Skeletal muscle cell (primary cell): ENCODE results near the gene CBLL1.

ENCODE experiments used
- DNase-seq: peaks from one replicate; pipeline ENCODE4 v3.0.0-alpha.2; 2010; ENCODE audit warnings: low read depth
- H3K4me3 ChIP-seq: 2 replicates; pipeline ENCODE4 v1.5.1; 2011; ENCODE audit warnings: low read depth, mild to moderate bottlenecking, control low read depth, low read length, moderate library complexity

CBLL1 gene

GRCh38 chr7:107728276-107728675 is 15.7 kb upstream of the CBLL1 start:
- DNase-seq: no peak
- no peak overlapping the region for H3K4me3 ChIP-seq

GRCh38 chr7:107742678-107743566 is 1.0 kb upstream of the CBLL1 start:
- H3K4me3 ChIP-seq: peak overlapping the region; percentile 82
- no peak for DNase-seq

- H3K4me3 ChIP-seq: peak overlapping the region; percentile 82
- DNase-seq: no peak
These were observed 406 bp downstream of the CBLL1 start for GRCh38 chr7:107744345-107744750.

- DNase-seq: no peak
- no peak overlapping the region for H3K4me3 ChIP-seq
These were observed 2.1 kb downstream of the CBLL1 start for GRCh38 chr7:107746006-107746405.

GRCh38 chr7:107751113-107751512 is 7.2 kb downstream of the CBLL1 start:
- no peak for DNase-seq
- no peak overlapping the region for H3K4me3 ChIP-seq

- no peak overlapping the region for H3K4me3 ChIP-seq
- DNase-seq: no peak
These were observed 10.7 kb downstream of the CBLL1 start for GRCh38 chr7:107754642-107755041.

GRCh38 chr7:107758667-107759066 is 14.7 kb downstream of the CBLL1 start:
- no peak for DNase-seq
- H3K4me3 ChIP-seq: no peak overlapping the region

- DNase-seq: no peak
- H3K4me3 ChIP-seq: no peak overlapping the region
These were observed 23.4 kb downstream of the CBLL1 start for GRCh38 chr7:107767391-107767790.

- H3K4me3 ChIP-seq: no peak overlapping the region
- no peak for DNase-seq
These were observed 24.3 kb downstream of the CBLL1 start for GRCh38 chr7:107768263-107768662.

GRCh38 chr7:107773027-107773426 is 29.1 kb downstream of the CBLL1 start:
- DNase-seq: no peak
- H3K4me3 ChIP-seq: no peak overlapping the region

- no peak overlapping the region for H3K4me3 ChIP-seq
- no peak for DNase-seq
These were observed 33.8 kb downstream of the CBLL1 start for GRCh38 chr7:107777702-107778101.

- no peak for DNase-seq
- no peak overlapping the region for H3K4me3 ChIP-seq
These were observed 34.3 kb downstream of the CBLL1 start for GRCh38 chr7:107778283-107778682.

GRCh38 chr7:107779647-107780099 is 35.7 kb downstream of the CBLL1 start:
- DNase-seq: no peak
- no peak overlapping the region for H3K4me3 ChIP-seq

- DNase-seq: no peak
These were observed 38.4 kb downstream of the CBLL1 start for GRCh38 chr7:107782374-107782773.

GRCh38 chr7:107783648-107784047 is 39.7 kb downstream of the CBLL1 start:
- no peak for DNase-seq
- no peak overlapping the region for H3K4me3 ChIP-seq

More at GRCh38 chr7:107782374-107782773, 38.4 kb downstream of the CBLL1 start:
- no peak overlapping the region for H3K4me3 ChIP-seq

GRCh38 chr7:107785170-107785569 is 41.2 kb downstream of the CBLL1 start:
- no peak overlapping the region for H3K4me3 ChIP-seq
- no peak for DNase-seq

- DNase-seq: no peak
- no peak overlapping the region for H3K4me3 ChIP-seq
These were observed 42.0 kb downstream of the CBLL1 start for GRCh38 chr7:107785926-107786325.

- DNase-seq: no peak
- no peak overlapping the region for H3K4me3 ChIP-seq
These were observed 44.3 kb downstream of the CBLL1 start for GRCh38 chr7:107788216-107788615.

GRCh38 chr7:107788662-107789061 is 44.7 kb downstream of the CBLL1 start:
- H3K4me3 ChIP-seq: no peak overlapping the region
- no peak for DNase-seq

GRCh38 chr7:107789647-107790046 is 45.7 kb downstream of the CBLL1 start:
- no peak overlapping the region for H3K4me3 ChIP-seq
- no peak for DNase-seq

GRCh38 chr7:107792364-107792763 is 48.4 kb downstream of the CBLL1 start:
- DNase-seq: no peak
- no peak overlapping the region for H3K4me3 ChIP-seq
